Thyroid gland (tissue), 4 donors: ENCODE results near the gene ALDH1B1.
A peak's percentile ranks its signal among the peaks of the same experiment; 100 is the strongest.

Experiments
- CTCF ChIP-seq, 6 experiments: fragments of 200-600 bp in 3 of 6; fragments of 450-650 bp in 3 of 6; sonication (generic) in 3 of 6; IDR thresholded peaks; one replicate each; pipeline ENCODE4 v1.5.1; 2016 to 2019; ENCODE audit warnings: antibody characterized with exemption in 6 of 6, mild to moderate bottlenecking in 2 of 6, inconsistent platforms in 1 of 6, moderate library complexity in 1 of 6
- POLR2A ChIP-seq, 2 donors: fragments of 450-650 bp; IDR thresholded peaks; one replicate each; pipeline ENCODE4 v1.6.1; 2017; ENCODE audit warnings: antibody characterized with exemption in 2 of 2, mild to moderate bottlenecking in 2 of 2, moderate library complexity in 1 of 2

- TF ChIP-seq CTCF (IDR thresholded peaks at IDR 0.05) (peak in 1 of 6 experiments; percentile 7), POLR2A (IDR thresholded peaks at IDR 0.05) (peak in 1 of 2 donors; percentile 88)
These were observed at the start of gene ALDH1B1 for GRCh38 chr9:38392235-38393127.
